ENCODE measurements around the gene TRPC5OS.

TRPC5OS gene

GRCh38 chrX:111875881-111876280 lies at the start of gene TRPC5OS:
TSS of gene TRPC5OS (plus strand) at chrX:111876181. CDS start at chrX:111901850, 25,669 bp downstream.
- DNase-seq = no peak

- no peak for DNase-seq
Observed at GRCh38 chrX:111829345-111829744, 46.6 kb upstream of the TRPC5OS start.

GRCh38 chrX:111830571-111830970 lies 45.4 kb upstream of the TRPC5OS start:
- DNase-seq = no peak

GRCh38 chrX:111831343-111831742 lies 44.6 kb upstream of the TRPC5OS start:
- no peak for DNase-seq

- DNase-seq = no peak
Observed at GRCh38 chrX:111837197-111837596, 38.8 kb upstream of the TRPC5OS start.

GRCh38 chrX:111847491-111848133 lies 28.4 kb upstream of the TRPC5OS start:
- no peak for DNase-seq

GRCh38 chrX:111848541-111848940 lies 27.4 kb upstream of the TRPC5OS start:
- DNase-seq = no peak

- DNase-seq = no peak
Observed at GRCh38 chrX:111850975-111851374, 25.0 kb upstream of the TRPC5OS start.

GRCh38 chrX:111854556-111855490 lies 21.2 kb upstream of the TRPC5OS start:
- DNase-seq = no peak

- no peak for DNase-seq
Observed at GRCh38 chrX:111857534-111858060, 18.4 kb upstream of the TRPC5OS start.

GRCh38 chrX:111861605-111862004 lies 14.4 kb upstream of the TRPC5OS start:
- no peak for DNase-seq

- no peak for DNase-seq
Observed at GRCh38 chrX:111867236-111867635, 8.7 kb upstream of the TRPC5OS start.

GRCh38 chrX:111868726-111869638 lies 7.0 kb upstream of the TRPC5OS start:
- DNase-seq = no peak

GRCh38 chrX:111869639-111870034 lies 6.3 kb upstream of the TRPC5OS start:
- peak; percentile 3 for DNase-seq

GRCh38 chrX:111874241-111874640 lies 1.7 kb upstream of the TRPC5OS start:
- DNase-seq = no peak

- no peak for DNase-seq
Observed at GRCh38 chrX:111876646-111877045, 665 bp downstream of the TRPC5OS start.

GRCh38 chrX:111877681-111878080 lies 1.7 kb downstream of the TRPC5OS start:
- DNase-seq = no peak

GRCh38 chrX:111880735-111881134 lies 4.8 kb downstream of the TRPC5OS start:
- DNase-seq = no peak

GRCh38 chrX:111881715-111882114 lies 5.7 kb downstream of the TRPC5OS start:
- DNase-seq = no peak

GRCh38 chrX:111886678-111887077 lies 10.7 kb downstream of the TRPC5OS start:
- no peak for DNase-seq

- no peak for DNase-seq
Observed at GRCh38 chrX:111888600-111888999, 12.6 kb downstream of the TRPC5OS start.

- no peak for DNase-seq
Observed at GRCh38 chrX:111892375-111892774, 16.4 kb downstream of the TRPC5OS start.

GRCh38 chrX:111896148-111896547 lies 20.2 kb downstream of the TRPC5OS start:
- DNase-seq = no peak

Measured in amniotic stem cell (primary cell).